GM12873 (cell line): ENCODE data around the gene POU4F2.

Experiments
- TF ChIP-seq, protein P1 (sequence below): IDR thresholded peaks from 2 replicates; pipeline ENCODE4 v1.5.1; 2012; ENCODE audit warnings: low read depth, mild to moderate bottlenecking, moderate library complexity, low read length, control low read depth; ENCODE audit not compliant: insufficient read depth; ENCODE audit errors: missing control alignments

The POU4F2 gene

DNA sequence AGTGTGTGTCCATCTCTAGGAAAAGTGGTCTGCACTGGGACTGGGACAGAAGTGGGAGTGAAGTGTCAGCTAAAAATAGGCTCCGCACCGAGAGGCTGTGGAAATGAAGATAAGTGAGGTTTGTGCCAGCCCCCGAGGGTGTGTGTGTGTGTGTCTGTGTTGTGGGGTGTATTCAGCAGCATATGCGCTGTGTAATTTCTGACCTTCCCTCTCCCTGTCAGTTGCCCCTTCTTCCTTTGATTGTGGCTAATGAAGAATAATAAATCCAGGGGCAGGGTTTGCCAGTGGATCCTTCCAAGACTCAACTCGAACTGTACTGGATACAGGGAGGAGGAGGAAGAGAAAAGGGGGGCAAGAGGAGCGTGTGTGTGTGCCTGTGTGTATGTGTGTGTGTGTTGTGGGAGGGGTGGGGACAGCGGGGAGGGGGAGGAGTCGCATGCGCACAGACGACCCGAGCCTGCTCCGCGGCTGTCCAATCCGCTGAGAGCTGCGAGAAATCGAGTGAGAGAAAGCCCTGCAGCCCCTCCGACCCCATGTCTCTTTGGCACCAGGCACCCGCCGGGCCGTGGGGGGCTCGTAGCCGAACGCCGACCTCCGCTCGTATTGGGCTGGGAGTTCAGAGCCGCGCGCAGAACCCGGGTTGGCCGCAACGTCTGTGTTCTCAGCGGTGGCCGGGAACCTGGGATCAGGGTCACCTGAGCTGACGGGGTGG, 916 bp upstream of the POU4F2 start:
- TF ChIP-seq, protein P1, sequence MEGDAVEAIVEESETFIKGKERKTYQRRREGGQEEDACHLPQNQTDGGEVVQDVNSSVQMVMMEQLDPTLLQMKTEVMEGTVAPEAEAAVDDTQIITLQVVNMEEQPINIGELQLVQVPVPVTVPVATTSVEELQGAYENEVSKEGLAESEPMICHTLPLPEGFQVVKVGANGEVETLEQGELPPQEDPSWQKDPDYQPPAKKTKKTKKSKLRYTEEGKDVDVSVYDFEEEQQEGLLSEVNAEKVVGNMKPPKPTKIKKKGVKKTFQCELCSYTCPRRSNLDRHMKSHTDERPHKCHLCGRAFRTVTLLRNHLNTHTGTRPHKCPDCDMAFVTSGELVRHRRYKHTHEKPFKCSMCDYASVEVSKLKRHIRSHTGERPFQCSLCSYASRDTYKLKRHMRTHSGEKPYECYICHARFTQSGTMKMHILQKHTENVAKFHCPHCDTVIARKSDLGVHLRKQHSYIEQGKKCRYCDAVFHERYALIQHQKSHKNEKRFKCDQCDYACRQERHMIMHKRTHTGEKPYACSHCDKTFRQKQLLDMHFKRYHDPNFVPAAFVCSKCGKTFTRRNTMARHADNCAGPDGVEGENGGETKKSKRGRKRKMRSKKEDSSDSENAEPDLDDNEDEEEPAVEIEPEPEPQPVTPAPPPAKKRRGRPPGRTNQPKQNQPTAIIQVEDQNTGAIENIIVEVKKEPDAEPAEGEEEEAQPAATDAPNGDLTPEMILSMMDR, result no peak

DNA sequence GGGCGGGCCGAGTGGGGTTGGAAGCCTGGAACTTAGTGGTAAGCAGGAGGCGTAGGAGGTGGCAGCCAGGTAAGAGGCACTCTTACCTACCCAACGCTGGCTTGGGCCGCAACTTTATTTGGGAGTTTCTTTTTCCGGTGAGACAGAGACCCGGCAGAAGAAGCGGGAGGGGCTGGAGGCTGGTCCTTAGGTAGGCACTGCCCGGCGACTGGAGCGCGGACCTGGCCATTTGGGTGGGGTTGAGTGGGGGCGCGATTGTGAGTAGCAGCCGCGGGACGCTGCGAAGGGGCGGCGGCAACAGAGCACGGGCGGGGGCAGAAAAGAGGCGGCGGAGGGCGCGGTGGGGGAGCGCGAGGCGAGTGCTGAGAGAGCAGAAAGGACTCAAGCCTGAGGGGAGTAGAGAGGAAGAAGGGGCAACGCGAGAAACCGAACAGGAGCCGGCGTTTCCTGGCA, 334 bp upstream of the POU4F2 start:
- TF ChIP-seq, protein P1, result no peak

DNA sequence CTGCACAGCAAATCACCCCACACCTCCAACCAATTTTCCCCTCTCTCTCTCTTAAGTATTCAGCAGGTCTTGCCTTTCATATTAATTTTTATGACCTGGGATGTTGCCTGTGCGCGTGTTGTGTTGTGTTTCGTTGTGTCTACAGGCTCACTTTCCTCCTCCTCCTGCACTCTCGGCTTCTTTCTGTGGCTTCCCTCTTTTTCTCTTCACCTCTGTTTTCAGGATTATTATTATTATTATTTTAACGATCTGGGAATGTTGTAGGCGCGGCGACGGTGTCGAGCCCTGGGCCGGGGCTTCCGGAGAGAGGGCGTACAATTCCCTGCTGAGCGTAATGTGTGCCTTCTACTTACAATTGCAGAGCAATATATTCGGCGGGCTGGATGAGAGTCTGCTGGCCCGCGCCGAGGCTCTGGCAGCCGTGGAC, 826 bp downstream of the POU4F2 start:
- TF ChIP-seq, protein P1, result no peak

DNA sequence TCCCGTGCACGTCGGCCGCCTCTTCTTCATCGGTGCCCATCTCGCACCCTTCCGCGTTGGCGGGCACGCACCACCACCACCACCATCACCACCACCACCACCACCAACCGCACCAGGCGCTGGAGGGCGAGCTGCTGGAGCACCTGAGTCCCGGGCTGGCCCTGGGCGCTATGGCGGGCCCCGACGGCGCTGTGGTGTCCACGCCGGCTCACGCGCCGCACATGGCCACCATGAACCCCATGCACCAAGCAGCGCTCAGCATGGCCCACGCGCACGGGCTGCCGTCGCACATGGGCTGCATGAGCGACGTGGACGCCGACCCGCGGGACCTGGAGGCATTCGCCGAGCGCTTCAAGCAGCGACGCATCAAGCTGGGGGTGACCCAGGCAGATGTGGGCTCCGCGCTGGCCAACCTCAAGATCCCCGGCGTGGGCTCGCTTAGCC, 1.4 kb downstream of the POU4F2 start:
- TF ChIP-seq, protein P1, result no peak

DNA sequence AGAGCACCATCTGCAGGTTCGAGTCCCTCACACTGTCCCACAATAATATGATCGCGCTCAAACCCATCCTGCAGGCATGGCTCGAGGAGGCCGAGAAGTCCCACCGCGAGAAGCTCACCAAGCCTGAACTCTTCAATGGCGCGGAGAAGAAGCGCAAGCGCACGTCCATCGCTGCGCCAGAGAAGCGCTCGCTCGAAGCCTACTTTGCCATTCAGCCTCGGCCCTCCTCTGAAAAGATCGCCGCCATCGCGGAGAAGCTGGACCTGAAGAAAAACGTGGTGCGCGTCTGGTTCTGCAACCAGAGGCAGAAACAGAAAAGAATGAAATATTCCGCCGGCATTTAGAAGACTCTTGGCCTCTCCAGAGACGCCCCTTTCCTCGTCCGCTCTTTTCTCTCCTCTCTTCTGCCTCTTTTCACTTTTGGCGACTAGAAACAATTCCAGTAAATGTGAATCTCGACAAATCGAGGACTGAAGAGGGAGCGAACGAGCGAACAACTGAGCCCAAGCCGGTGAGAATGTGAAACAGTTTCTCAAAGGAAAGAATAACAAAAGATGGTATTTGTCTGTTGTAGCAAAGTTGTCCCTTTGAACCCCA, 1.9 kb downstream of the POU4F2 start:
- TF ChIP-seq, protein P1, result no peak

DNA sequence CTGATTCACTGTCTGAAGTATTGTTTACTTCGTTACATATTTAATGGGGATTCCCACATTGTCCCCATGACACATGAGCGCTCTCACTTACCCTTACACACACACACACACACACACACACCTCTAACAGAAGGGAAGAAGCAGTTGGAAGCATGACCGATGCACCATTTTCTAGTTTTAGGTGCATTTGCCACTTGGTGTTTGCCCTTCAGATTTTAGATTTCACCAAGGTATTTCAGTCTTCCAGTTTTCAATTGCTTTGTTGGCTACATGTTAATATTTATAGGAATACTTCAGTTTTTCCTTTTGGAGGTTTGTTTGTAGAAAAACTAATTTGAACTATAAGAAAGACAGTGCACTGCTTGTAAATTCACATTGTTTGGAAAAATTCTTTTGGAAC, 3.1 kb downstream of the POU4F2 start:
- TF ChIP-seq, protein P1, result no peak

DNA sequence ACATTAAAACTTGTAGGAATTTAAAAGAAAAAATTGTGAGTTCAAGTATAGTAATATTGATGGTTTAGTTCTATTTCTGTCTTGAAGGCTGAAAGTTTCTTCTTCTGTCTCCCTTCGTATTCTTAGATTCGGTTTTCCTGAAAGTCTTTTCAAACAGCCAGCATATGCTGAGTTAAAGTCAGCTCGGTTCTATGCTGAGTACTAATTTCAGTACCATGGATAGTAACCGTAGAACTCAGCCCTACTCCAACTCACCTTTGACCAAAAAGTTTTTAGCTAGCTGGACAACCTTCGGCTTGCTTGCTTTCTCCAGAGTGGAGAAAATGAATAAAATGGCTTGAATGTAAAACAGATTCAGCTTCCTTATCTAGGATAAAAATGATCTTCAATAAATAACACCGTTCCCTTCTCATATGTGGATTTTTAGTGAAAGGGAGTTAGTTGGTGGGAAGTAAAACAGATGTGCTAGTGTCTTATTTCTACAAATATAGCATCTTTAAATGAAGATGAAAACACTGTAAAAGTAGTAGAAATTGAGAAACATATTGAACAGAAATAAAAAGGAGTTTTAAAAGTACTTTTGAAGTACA, 5.2 kb downstream of the POU4F2 start:
- TF ChIP-seq, protein P1, result no peak
